Measurements from ENCODE around the gene CPNE8.

CPNE8 gene

GRCh38 chr12:38892976-38893375, 12.4 kb downstream of the CPNE8 start:
- DNase-seq: no peak

GRCh38 chr12:38892087-38892786, 13.2 kb downstream of the CPNE8 start:
- no peak for DNase-seq

- DNase-seq: no peak
Measured at GRCh38 chr12:38890102-38890855, 15.1 kb downstream of the CPNE8 start.

- no peak for DNase-seq
Measured at GRCh38 chr12:38889297-38889815, 16.0 kb downstream of the CPNE8 start.

GRCh38 chr12:38887770-38888169, 17.6 kb downstream of the CPNE8 start:
- no peak for DNase-seq

GRCh38 chr12:38886931-38887330, 18.5 kb downstream of the CPNE8 start:
- DNase-seq: no peak

- DNase-seq: peak; percentile 11
Measured at GRCh38 chr12:38886064-38886463, 19.3 kb downstream of the CPNE8 start.

- no peak for DNase-seq
Measured at GRCh38 chr12:38884666-38885065, 20.7 kb downstream of the CPNE8 start.

GRCh38 chr12:38883629-38884134, 21.7 kb downstream of the CPNE8 start:
- no peak for DNase-seq

- no peak for DNase-seq
Measured at GRCh38 chr12:38880288-38880687, 25.1 kb downstream of the CPNE8 start.

- DNase-seq: no peak
Measured at GRCh38 chr12:38878986-38879385, 26.4 kb downstream of the CPNE8 start.

- DNase-seq: no peak
Measured at GRCh38 chr12:38878333-38878705, 27.1 kb downstream of the CPNE8 start.

GRCh38 chr12:38875586-38876228, 29.7 kb downstream of the CPNE8 start:
- DNase-seq: no peak

- no peak for DNase-seq
Measured at GRCh38 chr12:38872561-38872960, 32.8 kb downstream of the CPNE8 start.

- DNase-seq: no peak
Measured at GRCh38 chr12:38872156-38872555, 33.2 kb downstream of the CPNE8 start.

- DNase-seq: no peak
Measured at GRCh38 chr12:38869036-38869435, 36.4 kb downstream of the CPNE8 start.

GRCh38 chr12:38850461-38850860, 54.9 kb downstream of the CPNE8 start:
- DNase-seq: no peak

GRCh38 chr12:38847247-38847646, 58.1 kb downstream of the CPNE8 start:
- no peak for DNase-seq

- no peak for DNase-seq
Measured at GRCh38 chr12:38844267-38844666, 61.1 kb downstream of the CPNE8 start.

- DNase-seq: no peak
Measured at GRCh38 chr12:38838056-38838850, 67.1 kb downstream of the CPNE8 start.

GRCh38 chr12:38831715-38832114, 73.7 kb downstream of the CPNE8 start:
- no peak for DNase-seq

- DNase-seq: no peak
Measured at GRCh38 chr12:38825006-38825405, 80.4 kb downstream of the CPNE8 start.

- no peak for DNase-seq
Measured at GRCh38 chr12:38823738-38824137, 81.7 kb downstream of the CPNE8 start.
